NCI-H1436 treated with DMSO at 0.1 percent for 48 hours (cell line): ENCODE results near the gene SGIP1.
"Not testable (repeated sequence)": the region's sequence is repeated elsewhere in the genome, so short reads cannot be mapped to it uniquely, and the experiment has no call there.

Source experiments
- DNase-seq: peaks from one replicate; lab custom pipeline; 2025; lab: John Stamatoyannopoulos, UW

The SGIP1 gene

DNA sequence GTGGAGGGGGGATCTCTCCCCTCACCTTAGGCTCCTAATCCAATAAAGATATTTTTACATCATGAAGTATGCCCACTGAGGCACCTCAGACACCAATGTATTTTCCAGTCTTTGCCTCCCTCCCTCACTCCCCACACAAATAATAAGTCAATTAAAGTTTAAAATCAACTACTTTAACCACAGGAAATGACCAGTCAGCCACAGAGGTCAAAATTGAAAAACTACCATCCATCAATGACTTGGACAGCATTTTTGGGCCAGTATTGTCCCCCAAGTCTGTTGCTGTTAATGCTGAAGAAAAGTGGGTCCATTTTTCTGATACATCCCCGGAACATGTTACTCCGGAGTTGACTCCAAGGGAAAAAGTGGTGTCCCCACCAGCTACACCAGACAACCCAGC is 147.7 kb downstream of the SGIP1 start:
- DNase-seq, result no peak

DNA sequence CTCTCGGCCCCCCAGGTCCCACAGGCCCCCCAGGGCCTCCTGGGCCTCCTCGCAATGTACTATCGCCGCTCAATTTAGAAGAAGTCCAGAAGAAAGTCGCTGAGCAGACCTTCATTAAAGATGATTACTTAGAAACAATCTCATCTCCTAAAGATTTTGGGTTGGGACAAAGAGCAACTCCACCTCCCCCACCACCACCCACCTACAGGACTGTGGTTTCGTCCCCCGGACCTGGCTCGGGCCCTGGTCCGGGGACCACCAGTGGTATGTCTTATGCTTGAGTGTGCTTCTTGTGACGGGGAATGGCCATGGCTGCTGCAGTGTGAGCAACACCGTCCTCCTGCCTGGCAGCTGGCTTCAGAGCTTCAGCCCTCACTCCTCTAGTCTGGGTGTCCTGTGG is 148.2 kb downstream of the SGIP1 start:
- DNase-seq, result no peak

DNA sequence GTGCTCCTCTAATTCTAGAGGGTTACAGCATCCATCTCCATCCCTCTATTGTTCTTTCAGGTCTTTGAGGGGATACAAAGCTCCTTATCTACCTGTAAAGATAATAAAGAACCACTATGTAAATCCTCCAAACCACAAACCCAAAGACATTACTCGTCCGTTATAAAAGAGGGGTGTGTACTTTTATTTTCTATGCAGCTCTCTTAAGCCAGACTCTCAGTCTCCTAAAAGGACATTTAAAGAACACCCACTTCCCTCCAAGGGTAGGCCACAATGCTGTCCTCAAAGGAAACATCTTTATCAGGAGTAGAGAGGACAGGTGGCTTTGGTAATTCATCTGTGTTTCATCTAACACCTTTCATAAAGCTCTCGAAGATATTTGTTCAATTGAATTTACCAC is 150.4 kb downstream of the SGIP1 start:
- DNase-seq, result no peak

DNA sequence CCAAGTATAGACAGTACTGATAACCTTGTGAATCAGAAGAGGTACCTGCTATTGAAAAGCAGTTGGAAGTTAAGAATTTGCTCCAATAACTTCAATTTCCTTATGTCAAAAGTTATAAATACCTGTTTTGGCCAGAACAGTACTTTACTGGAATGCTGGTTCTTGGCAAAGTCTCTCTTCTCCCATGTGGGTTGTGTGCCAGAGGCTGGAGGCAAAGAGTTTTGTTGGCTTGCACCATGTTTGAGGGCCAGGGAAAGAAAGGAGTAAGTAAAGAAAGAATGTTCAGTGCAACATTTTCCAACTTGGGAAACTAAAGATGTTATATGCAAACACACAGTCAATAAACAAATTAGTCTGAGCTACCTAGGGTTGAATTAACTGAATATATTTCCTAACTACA is 151.3 kb downstream of the SGIP1 start:
- no peak for DNase-seq

DNA sequence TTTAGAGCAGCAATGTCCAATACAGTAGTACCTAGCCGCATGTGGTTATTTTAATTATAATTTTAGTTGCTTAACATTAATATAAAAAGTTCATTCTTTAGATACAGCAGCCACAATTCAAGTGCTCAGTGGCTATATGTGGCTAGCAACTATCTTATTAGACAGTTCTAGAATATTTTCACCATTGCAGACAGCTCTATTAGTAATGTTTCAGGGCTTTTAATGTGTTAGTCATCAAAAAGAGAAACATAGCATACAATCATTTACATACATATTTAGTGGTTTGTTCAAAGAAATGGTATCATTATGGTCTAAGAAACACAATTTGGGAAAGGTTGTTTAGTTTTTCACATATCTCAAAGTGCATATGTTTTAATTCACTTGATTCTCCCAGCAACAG is 151.7 kb downstream of the SGIP1 start:
- DNase-seq, result no peak

DNA sequence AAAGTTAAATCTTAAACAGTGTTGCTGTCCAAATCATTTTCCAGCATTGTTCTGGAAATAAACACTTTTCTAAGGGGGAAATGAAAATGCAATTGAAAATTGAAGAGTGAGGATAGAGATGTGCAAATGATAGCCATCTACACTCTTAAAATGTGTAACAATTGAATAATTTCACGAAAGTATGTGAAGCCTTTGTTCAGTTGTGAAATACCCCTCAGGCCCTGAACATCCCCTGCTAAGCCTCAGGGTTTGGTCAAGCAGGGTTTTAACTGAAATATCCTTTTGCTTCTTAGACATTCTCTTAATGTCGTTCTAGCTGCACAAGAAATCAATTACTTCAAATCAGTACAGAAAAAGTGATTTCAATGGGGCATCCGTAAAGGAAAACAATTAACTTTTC is 152.5 kb downstream of the SGIP1 start:
- no peak for DNase-seq

DNA sequence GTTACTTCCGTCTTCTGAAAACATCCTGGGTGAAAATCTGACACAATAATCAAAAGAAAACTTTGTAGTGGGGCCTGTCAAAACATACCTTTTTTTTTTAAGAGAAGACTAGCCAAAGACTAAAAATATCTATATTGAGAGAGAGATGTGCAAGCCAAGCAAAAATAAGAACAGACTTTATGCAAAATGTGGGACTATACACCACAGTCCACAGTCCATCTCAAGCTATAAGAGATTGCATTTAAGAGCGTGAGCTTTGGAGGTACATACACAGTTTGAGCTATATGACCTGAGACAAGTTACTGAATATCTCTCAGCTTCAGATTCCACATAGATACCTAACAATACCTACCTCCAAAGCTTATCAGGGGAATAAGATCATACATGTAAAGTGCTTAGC is 153.4 kb downstream of the SGIP1 start:
- DNase-seq, result no peak

DNA sequence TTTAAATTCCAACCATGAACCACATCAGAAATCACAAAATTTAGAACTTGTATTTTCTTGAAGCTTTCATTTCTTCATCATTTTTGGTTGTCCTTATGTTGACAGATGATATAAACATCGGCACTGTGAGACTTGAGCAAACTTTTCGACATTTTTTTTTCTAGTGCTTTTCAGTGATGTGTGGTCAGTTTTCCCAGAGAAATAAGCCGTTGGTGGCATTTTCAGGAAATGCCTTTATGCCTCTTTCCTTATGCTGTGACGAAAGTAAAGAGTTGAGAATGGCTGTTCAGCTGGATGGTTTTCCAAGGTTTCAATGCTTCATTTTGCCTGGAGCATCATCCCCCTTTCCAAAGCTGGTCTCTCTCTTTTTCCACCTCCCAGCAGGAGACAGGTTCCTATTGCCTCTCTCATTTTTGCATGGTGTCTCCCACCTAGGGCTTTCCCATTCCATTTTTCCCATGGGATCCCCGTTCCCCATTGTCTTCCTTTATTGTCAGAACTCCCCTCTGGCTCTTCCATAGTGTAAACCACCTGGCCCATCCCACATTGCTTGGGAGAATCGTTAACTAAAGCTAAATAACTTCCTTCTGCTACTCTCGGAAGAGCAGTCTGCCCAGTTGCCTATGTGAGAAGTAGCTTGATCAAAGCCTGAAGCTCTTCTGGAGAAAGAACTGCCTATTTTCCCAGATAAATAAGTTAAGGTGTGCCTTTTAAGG is 156.9 kb downstream of the SGIP1 start:
- DNase-seq, result no peak

DNA sequence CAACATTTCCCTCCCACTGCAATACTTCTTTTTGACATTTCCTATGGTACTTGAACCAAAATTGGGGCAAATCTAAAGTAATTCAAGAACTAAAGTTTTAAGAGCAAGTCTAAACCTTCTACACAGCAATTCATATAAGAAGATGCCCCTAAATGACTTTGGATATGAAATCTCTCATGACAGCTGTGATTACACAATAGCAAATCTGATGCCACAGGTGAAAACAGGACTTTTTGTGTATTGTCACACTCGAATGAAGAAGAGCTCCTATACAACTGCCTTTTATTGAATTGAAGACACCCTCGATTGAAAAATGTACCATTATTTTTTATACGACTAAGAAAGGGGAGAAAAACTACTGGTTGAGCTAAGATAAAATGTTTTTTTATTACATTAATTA is 158.7 kb downstream of the SGIP1 start:
- DNase-seq, result no peak

DNA sequence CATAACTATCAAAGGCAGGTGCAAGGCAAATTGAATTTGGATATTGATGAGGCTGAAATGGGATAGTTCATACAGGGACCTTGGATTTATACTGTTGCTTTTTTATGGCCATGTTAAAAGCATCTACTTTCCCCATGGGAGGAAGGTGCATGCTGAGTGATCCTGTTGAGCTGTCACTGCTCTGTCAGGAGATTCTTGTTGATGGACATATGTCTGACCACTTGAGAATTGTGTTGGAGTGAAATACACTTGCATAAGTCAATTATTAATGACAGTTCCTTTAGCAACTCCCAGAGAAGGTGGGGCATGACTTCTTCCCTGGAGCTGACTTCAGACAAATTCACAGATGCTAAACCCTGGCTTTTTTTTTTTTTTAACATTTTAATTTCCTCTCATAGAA is 159.9 kb downstream of the SGIP1 start:
- no peak for DNase-seq

DNA sequence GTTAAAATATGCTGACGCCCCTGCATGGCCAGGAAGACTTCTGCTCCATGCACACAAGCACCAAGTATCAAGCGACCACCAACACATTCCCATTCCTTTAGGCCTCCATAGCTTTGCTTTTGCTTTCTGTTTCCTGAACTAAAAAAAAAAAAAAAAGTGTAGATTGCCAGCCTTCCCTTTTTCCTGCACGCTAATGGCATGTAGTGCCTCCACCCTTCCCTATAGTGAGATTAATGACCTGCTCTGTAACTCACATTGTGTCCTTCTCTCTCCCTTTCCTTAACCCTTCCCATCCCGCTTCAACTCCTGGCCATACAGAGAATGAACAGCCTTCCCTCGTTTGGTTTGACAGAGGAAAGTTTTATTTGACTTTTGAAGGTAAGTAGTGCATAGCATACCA is 161.2 kb downstream of the SGIP1 start:
- no peak for DNase-seq

DNA sequence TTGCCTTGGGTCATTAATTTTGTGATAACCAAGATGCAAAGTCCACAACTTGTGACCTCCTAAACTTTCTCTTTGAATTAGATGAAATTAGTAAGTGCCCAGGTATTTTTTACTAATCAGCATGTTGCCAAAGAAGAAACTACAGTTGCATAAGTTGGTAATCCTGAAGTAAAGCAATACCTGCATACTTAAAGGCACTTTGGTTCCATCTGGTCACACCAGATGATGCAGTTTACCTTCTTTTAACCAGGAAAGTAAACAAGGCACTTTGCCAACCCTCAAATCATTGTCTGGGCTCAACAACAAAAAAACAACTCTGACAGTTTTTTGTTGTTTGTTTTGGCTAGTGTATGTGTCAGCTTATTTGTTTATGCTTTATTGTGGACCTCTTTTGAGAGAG is 162.8 kb downstream of the SGIP1 start:
- DNase-seq, result no peak

DNA sequence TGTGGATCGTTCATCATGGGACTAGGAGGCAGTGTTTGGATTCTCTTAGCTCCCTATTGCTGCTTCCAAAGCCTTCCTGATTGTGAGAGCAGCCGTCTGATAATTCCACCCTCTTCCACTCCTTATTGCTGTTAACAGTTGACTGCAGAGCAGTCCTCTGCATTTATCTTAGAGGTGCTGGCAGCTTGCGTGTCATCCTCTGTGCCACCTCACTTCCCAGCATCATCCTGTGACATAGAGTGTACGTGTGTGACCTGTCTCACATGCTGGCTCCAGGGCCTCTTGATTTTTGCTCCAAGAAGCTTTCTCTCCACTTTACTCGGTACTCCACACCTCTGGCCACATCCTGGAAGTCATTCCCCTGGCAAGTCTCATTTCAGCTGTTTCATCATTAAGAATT is 165.3 kb downstream of the SGIP1 start:
- no peak for DNase-seq

DNA sequence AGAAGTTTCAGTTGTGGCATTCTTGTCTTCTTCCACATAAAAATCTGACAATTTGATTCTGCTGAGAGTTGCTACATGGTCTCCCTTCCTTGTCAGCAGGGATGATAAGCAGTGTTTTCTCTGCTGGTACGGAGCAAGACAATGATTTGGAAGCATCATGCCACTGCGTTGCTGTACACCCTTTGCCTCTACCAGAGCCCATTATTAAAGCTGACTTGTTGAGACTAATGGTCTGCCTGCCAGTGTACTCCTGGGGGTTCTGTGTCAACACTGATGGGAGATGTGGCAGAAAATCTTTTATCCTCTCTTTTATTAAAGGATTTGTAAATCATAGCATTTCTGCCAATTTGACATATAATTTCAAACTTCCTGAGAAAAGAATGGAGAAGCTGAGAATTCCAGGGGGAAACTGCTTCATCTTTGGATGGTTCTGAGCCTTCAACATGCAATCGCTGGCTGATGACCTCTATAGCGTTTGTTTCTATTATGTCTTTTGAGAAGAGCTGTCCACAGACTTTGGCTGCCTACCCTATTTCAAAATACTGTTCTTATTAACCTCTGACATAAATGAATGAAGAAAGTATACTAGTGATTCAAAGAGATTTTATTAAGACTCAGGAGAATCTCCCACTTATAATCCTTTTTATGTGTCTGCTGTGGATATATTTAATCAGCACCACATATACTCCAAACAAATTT is 170.4 kb downstream of the SGIP1 start:
- no peak for DNase-seq

DNA sequence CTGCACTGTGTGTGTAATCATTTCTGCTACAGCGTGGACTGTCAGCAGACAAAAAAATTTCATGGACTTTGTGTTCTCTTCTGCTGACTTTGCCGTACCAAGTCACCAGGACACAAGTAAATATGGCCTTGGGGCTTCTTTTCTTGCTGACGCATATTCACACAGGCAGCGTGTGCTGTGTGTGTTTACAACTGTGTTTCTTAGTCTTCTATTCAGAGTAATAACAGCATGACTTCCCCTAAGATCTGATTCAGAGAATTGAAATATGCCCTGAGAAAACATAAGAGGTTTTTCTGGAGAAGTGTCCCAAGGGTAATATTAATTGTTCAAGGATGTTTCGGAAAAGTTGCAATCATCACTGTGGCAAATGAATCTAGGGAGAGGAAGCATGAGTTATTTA is 171.2 kb downstream of the SGIP1 start:
- no peak for DNase-seq

DNA sequence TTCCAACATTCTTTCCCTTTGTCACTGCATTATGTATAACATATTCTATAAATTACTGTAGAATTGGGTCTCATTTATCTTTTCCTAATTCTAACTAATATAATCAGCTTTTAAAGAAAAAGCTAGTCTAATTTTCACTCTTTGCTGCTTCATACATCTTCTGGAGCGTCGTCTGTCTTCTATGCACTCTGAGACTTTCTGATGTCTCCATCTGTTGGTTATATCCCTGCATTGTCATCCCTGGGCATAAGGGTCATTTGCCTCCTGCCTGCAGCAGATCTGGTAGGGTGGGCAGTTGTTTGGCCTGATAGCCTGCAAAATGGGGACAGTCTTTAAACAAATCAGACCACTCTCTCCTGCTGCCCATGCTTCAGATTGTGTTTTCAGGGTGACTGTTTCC is 177.5 kb downstream of the SGIP1 start:
- DNase-seq, result no peak

DNA sequence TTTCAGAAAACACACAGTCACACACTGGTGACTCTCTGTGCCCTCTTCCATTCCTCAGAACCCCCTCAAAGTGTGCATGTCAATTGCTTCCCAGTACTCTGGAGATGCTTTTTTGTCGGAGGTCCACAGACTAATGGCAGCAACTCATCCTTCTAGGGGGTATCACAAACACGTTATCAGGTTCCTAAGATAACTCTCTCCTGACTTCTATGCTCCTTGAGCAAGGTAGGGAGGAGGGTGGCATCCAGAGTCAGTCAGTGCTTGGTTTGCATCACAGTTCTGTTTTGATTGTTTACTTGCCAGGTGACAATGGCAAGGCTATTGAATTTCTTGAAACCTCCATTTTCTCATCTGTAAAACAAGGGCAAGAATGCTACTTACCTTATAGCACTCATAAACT is 178.9 kb downstream of the SGIP1 start:
- no peak for DNase-seq

DNA sequence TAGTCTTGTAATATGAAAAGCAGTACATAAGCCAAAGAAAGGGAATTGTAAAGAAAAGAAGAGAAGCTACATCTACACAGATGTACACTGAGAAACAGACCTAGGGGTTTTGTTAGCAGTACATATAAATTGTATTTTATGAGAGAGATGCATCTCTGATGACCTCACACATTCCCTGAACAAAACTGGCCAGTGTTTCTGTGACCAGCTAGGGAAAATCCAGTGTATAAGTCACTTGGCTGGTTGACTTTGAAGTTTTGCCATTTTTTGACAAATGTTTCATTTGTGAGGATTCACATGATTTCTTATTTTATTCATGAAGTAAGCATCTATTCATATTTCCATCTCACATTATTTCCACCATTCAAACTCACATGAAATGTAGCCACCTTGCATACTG is 190.0 kb downstream of the SGIP1 start:
- no peak for DNase-seq

DNA sequence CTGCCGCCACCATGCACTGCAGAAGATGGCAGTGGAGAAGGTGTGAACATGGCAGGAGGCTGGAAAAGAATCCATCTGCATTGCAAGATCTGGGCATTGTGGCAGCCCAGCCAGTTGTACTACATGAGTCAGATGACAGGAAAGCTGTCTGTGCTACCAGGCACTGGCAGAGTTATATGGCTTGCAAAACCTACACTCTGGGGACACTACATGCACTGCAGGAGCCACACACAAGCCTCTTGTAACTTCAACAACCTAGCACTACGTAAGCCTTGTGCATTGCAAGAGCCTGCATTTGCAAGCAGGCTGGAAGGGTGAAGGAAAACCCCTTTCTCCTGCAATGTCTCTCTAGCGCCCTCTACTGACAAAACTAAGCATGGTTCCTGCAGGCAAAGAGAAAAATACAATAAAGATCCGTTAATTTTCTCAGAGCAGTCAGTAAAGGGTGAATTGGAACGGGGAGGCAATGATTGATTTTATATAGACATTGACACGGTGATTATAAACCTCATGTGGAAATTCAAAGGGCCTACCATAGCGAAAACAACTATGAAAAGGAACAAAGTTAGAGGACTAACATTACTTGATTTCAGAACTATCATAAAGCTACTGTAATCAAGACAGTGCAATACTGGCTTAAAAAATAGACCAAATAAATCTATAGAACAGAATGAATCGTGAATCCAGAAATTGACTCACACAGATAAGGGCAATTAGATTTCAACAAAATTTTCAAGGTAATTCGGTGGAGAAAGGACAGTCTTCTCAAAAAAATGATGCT is 192.1 kb downstream of the SGIP1 start:
- no peak for DNase-seq

DNA sequence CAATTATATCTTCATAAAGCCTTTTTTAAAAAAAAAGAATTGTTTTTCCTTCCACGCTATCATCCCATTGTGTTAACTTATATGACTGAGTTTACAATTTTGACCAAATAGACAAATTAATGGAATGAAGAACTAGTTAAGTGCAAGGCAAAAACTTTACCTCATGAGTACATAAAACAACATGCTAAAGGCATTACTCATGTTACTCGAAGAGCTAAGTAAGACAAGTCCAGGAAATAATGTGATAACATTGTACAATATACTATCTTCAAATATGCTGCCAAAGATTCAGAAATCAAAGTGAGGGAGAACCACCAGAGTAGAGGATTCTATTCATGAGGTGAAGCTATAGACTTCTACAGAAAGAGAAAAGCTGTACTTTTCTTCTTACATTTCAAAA is 194.1 kb downstream of the SGIP1 start:
- DNase-seq, result no peak

DNA sequence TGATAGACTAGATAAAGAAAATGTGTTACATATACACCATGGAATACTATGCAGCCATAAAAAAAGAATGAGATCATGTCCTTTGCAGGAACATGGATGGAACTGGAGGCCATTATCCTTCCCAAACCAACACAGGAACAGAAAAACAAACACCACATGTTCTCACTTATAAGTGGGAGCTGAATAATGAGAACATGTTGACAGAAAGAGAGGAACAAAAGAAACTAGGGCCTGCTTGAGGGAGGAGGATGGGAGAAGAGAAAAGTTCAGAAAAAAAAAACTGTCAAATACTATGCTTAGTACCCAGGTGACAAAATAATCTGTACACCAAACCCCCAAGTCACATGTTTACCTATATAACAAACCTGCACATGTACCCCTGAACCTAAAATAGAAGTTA is 194.8 kb downstream of the SGIP1 start:
- not testable (repeated sequence) for DNase-seq

DNA sequence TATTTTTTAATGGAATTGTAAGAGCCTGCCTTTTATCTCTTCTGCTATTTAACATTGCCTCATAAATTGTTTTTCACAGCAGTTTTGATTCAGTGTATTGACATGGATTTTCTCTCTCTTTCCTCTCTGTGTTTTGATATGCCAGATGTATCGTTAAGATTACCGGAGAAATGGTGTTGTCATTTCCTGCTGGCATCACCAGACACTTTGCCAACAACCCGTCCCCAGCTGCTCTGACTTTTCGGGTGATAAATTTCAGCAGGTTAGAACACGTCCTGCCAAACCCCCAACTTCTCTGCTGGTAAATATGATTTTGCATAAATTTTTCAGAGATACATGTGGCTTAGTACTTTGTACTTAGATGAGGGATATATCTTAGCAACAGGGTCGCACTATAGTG is 195.2 kb downstream of the SGIP1 start:
- no peak for DNase-seq

DNA sequence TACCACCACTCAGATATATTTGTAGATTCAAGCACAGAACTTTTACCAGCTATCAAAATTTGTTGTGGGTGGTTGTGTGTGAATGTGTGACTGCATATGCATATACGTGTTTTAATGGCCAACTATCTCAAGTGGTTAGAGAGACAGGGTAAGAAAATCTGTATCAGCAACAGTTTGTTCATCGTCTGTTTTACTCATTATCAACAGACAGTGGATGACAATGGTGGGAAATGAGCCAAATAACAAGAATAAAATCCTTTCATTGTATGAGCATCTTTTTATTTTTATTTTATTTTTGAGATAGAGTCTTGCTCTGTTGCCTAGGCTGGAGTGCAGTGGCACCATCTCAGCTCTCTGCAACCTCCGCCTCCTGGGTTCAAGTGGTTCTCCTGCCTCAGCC is 195.6 kb downstream of the SGIP1 start:
- no peak for DNase-seq
